ENCODE measurements around the gene CALB2.

CALB2 gene

GRCh38 chr16:71426880-71427615 is 68.5 kb downstream of the CALB2 start:
- no peak overlapping the region for H3K4me3 ChIP-seq (ENCODE audit: low read depth, low read length)

GRCh38 chr16:71428385-71428784 is 69.9 kb downstream of the CALB2 start:
- TF ChIP-seq CTCF (IDR thresholded peaks at IDR 0.05; ENCODE audit: low read depth, low read length): no peak
- no peak overlapping the region for H3K4me3 ChIP-seq (ENCODE audit: low read depth, low read length)

More at GRCh38 chr16:71426880-71427615, 68.5 kb downstream of the CALB2 start:
- no peak for TF ChIP-seq CTCF (IDR thresholded peaks at IDR 0.05; ENCODE audit: low read depth, low read length)

- no peak for TF ChIP-seq CTCF (IDR thresholded peaks at IDR 0.05; ENCODE audit: low read depth, low read length)
These were observed 70.4 kb downstream of the CALB2 start for GRCh38 chr16:71428883-71429282.

GRCh38 chr16:71429581-71429980 is 71.1 kb downstream of the CALB2 start:
- TF ChIP-seq CTCF (IDR thresholded peaks at IDR 0.05; ENCODE audit: low read depth, low read length): no peak
- no peak overlapping the region for H3K4me3 ChIP-seq (ENCODE audit: low read depth, low read length)

More at GRCh38 chr16:71428883-71429282, 70.4 kb downstream of the CALB2 start:
- no peak overlapping the region for H3K4me3 ChIP-seq (ENCODE audit: low read depth, low read length)

- H3K4me3 ChIP-seq (ENCODE audit: low read depth, low read length): no peak overlapping the region
- no peak for TF ChIP-seq CTCF (IDR thresholded peaks at IDR 0.05; ENCODE audit: low read depth, low read length)
These were observed 72.2 kb downstream of the CALB2 start for GRCh38 chr16:71430744-71431143.

GRCh38 chr16:71431176-71431575 is 72.7 kb downstream of the CALB2 start:
- no peak overlapping the region for H3K4me3 ChIP-seq (ENCODE audit: low read depth, low read length)
- no peak for TF ChIP-seq CTCF (IDR thresholded peaks at IDR 0.05; ENCODE audit: low read depth, low read length)

GRCh38 chr16:71431991-71432390 is 73.5 kb downstream of the CALB2 start:
- TF ChIP-seq CTCF (IDR thresholded peaks at IDR 0.05; ENCODE audit: low read depth, low read length): no peak
- no peak overlapping the region for H3K4me3 ChIP-seq (ENCODE audit: low read depth, low read length)
